OCI-LY7 (cell line): Measurements from ENCODE around the gene SCARB1. TPM values are rescaled to one million over a fixed set of nuclear protein-coding genes. Genes with fewer than 3 reads are reported as not detected.

ENCODE experiments used
- BruUV-seq: library from RNA; stranded (reverse); fragments of 400-500 nt; replicated peaks from 2 replicates; lab custom pipeline; 2021; lab: Mats Ljungman, UMichigan
- CTCF ChIA-PET: fragments of 300-600 bp; sonication (Branson Sonifier 250); formaldehyde crosslinking; loops from one replicate; lab custom pipeline; 2022; ENCODE audit warnings: antibody characterized with exemption; ENCODE audit not compliant: unreplicated experiment; lab: Charles Lee
- POLR2A ChIA-PET: fragments of 300-600 bp; sonication (Branson Sonifier 250); formaldehyde crosslinking; loops from one replicate; lab custom pipeline; 2022; ENCODE audit warnings: antibody characterized with exemption; lab: Charles Lee
- DNase-seq: peaks from one replicate; pipeline ENCODE4 v3.0.0-alpha.2; 2015; ENCODE audit warnings: low spot score
- H2AFZ ChIP-seq: fragments of 200-600 bp; sonication (generic), shearing (Covaris generic); 2 replicates; pipeline ENCODE4 v1.6.1; 2014; ENCODE audit warnings: mild to moderate bottlenecking, antibody characterized with exemption, low read length, moderate library complexity
- H3K27ac ChIP-seq: fragments of 200-600 bp; sonication (generic); 2 replicates; pipeline ENCODE4 v1.5.1; 2014; ENCODE audit warnings: mixed run types, low read depth, mild to moderate bottlenecking, moderate library complexity, low read length, inconsistent platforms; ENCODE audit not compliant: poor library complexity, severe bottlenecking
- H3K36me3 ChIP-seq: fragments of 200-600 bp; sonication (generic); 2 replicates; pipeline ENCODE4 v1.6.1; 2014; ENCODE audit warnings: mild to moderate bottlenecking, antibody characterized with exemption, low read length, moderate library complexity, mixed read lengths; ENCODE audit not compliant: insufficient read depth
- H3K4me1 ChIP-seq: fragments of 200-600 bp; sonication (generic); 2 replicates; pipeline ENCODE4 v1.5.1; 2014; ENCODE audit warnings: mild to moderate bottlenecking, low read length; ENCODE audit not compliant: insufficient read depth, poor library complexity, severe bottlenecking
- H3K4me2 ChIP-seq: fragments of 200-600 bp; sonication (generic); 2 replicates; pipeline ENCODE4 v1.6.1; 2014; ENCODE audit warnings: mild to moderate bottlenecking, low read length
- H3K4me3 ChIP-seq: fragments of 200-600 bp; sonication (generic); 2 replicates; pipeline ENCODE4 v1.5.1; 2014; ENCODE audit warnings: mild to moderate bottlenecking, low read depth, low read length; ENCODE audit not compliant: poor library complexity, severe bottlenecking
- H3K79me2 ChIP-seq: fragments of 200-600 bp; sonication (generic); 2 replicates; pipeline ENCODE4 v1.6.1; 2016; ENCODE audit warnings: low read depth, mild to moderate bottlenecking, low read length, moderate library complexity, mixed read lengths; ENCODE audit not compliant: insufficient read depth
- H3K9me2 ChIP-seq: fragments of 200-600 bp; sonication (generic); 2 replicates; pipeline ENCODE4 v1.6.1; 2016; ENCODE audit warnings: mild to moderate bottlenecking, low read length, mixed read lengths; ENCODE audit not compliant: insufficient read depth
- H3K9me3 ChIP-seq: fragments of 200-600 bp; sonication (generic); 2 replicates; pipeline ENCODE4 v1.6.1; 2014; ENCODE audit warnings: mild to moderate bottlenecking, mixed run types, low read length, mixed read lengths
- H4K20me1 ChIP-seq: fragments of 200-600 bp; sonication (generic); 2 replicates; pipeline ENCODE4 v1.6.1; 2014; ENCODE audit warnings: mild to moderate bottlenecking, antibody characterized with exemption, low read length, moderate library complexity, mixed read lengths; ENCODE audit not compliant: insufficient read depth
- EZH2phosphoT487 ChIP-seq: fragments of 200-600 bp; sonication (generic); IDR thresholded peaks from 2 replicates; pipeline ENCODE4 v1.6.1; 2018; ENCODE audit warnings: low read depth, borderline replicate concordance, mild to moderate bottlenecking, mixed run types, antibody characterized with exemption, low read length, moderate library complexity, mixed read lengths
- intact Hi-C: fragments of 100-400 bp; cut with micrococcal nuclease; formaldehyde crosslinking; loops from one replicate; pipeline ENCODE4 v1.10.0; 2022; ENCODE audit not compliant: unreplicated experiment
- total RNA-seq, 2 experiments: library from RNA; depleted of rRNA in 1 of 2; stranded (reverse); fragments of >200 nt in 1 of 2; shearing (Covaris generic) in 1 of 2; gene quantifications; 2 replicates each; pipeline ENCODE4 v1.2.3, GENCODE V29; 2014 to 2022
- TF ChIP-seq, protein P1 (sequence below): fragments of 200-600 bp; sonication (generic); conservative IDR thresholded peaks from 2 replicates; pipeline ENCODE4 v1.5.1; 2014; ENCODE audit warnings: mild to moderate bottlenecking, antibody characterized with exemption, low read length, moderate library complexity, mixed read lengths

SCARB1 gene
- total RNA-seq, 2 experiments from 2014 or later = 42.9 to 112 TPM

DNA sequence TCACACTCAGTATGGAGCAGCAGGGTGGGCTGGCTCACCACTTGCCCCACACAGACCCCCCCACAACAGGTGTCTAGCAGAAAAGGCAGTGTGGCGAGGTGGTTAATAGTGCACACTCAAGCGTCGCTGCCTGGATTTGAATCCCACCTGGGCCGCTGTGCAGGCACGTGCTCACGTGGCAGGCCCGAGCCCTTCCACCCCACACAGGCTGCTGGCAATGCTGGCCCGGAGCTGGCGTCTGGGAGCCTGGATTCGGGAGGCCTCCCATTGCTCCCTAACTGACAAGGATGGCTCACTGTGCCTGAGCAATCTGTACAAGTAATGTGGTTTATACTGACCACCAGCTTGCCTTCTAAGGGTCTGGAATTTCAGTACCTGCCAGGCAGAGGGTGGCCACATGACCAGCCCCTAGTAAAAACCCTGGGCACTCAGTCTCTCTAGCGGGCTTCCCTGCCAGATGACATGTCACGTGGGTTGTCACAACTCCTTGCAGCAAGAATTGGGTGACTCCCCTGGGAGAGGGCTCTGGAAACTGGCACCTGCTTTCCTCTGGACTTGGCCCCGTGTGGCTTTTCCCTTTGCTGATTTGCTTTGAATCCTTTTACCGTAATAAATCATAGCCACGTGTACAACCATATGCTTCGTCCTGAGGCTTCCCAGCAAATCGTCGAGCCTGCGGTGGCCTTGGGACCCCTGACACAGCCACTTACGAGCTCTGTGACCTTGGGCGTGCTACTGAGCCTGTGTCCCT lies 72.8 kb downstream of the SCARB1 start:
- Histone ChIP-seq H4K20me1 (no peaks in the 10 kb centered on the region), H3K9me2 (no peaks in the 10 kb centered on the region), H3K4me1 (peaks cover under 1% of the 10 kb centered on the region), H2AFZ (no peak overlapping the region), H3K4me3 (no peak overlapping the region), H3K79me2 (no peaks in the 10 kb centered on the region), H3K4me2 (no peak overlapping the region), H3K9me3 (no peaks in the 10 kb centered on the region), H3K36me3 (peaks cover 54% of the 10 kb centered on the region), H3K27ac (no peak overlapping the region)
- no TSS peak for BruUV-seq
- no peak for DNase-seq
- intact Hi-C loops = no loop called here
- CTCF ChIA-PET = no interaction called here
- POLR2A ChIA-PET = interaction anchor here (1.3 kb wide), 1 partner anchor 18 kb away, joined by 4 read pairs; no protein-coding TSS in a partner anchor
- TF ChIP-seq EZH2phosphoT487 = no peak
- TF ChIP-seq, protein P1, sequence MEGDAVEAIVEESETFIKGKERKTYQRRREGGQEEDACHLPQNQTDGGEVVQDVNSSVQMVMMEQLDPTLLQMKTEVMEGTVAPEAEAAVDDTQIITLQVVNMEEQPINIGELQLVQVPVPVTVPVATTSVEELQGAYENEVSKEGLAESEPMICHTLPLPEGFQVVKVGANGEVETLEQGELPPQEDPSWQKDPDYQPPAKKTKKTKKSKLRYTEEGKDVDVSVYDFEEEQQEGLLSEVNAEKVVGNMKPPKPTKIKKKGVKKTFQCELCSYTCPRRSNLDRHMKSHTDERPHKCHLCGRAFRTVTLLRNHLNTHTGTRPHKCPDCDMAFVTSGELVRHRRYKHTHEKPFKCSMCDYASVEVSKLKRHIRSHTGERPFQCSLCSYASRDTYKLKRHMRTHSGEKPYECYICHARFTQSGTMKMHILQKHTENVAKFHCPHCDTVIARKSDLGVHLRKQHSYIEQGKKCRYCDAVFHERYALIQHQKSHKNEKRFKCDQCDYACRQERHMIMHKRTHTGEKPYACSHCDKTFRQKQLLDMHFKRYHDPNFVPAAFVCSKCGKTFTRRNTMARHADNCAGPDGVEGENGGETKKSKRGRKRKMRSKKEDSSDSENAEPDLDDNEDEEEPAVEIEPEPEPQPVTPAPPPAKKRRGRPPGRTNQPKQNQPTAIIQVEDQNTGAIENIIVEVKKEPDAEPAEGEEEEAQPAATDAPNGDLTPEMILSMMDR = no peak

DNA sequence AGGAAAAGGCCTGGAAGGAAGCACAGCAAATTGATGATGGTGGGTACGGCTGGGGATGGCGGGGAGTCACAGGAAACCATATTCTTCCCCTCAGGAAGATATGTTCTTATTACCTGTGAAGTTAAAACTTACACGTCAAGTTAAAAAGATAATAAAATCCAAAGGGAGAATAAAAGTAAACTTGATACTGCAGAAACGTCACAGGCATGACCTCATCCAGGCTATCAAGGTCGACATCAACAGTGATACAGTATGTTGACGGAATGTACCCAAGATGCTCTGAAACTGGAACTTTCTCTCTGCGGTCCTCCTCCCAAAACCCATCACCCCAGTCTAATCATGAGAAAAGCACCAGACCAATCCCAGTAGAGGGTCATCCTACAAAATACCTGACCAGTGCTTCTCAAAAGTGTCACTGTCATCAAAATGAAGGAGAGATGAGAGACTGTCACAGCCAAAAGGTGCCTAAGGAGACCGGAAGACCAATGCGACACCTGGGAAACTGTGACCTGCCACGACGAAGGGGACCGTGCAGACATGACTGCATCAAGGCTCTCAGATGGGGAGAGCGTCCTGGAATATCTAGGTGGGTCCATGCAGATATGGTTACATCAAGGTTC lies 74.6 kb downstream of the SCARB1 start:
- BruUV-seq = no TSS peak
- ChIA-PET POLR2A (interaction anchor here (0.7 kb wide), 1 partner anchor 149 kb away, joined by 3 read pairs; no protein-coding TSS in a partner anchor), CTCF (no interaction called here)
- peaks cover 55% of the 10 kb centered on the region for H3K36me3 ChIP-seq
- no peak overlapping the region for H2AFZ ChIP-seq
- H3K9me2 ChIP-seq = no peaks in the 10 kb centered on the region
- TF ChIP-seq, protein P1 = no peak
- no peak for TF ChIP-seq EZH2phosphoT487
- no peaks in the 10 kb centered on the region for H4K20me1 ChIP-seq
- H3K4me2 ChIP-seq = no peak overlapping the region
- no peaks in the 10 kb centered on the region for H3K9me3 ChIP-seq
- no peak overlapping the region for H3K27ac ChIP-seq
- H3K4me3 ChIP-seq = no peak overlapping the region
- H3K79me2 ChIP-seq = no peaks in the 10 kb centered on the region
- DNase-seq = no peak
- peaks cover 18% of the 10 kb centered on the region for H3K4me1 ChIP-seq
- intact Hi-C loops = no loop called here
